GM20000 (cell line): ENCODE measurements around the gene MRPL39.

Experiments
- DNase-seq: peaks from one replicate; pipeline ENCODE4 v3.0.0; 2012; ENCODE audit warnings: low spot score
- TF ChIP-seq, protein P1 (sequence below): IDR thresholded peaks from 2 replicates; pipeline ENCODE4 v1.5.1; 2012; ENCODE audit warnings: mild to moderate bottlenecking, control low read depth; ENCODE audit errors: extremely low read depth, missing control alignments

The MRPL39 gene

DNA sequence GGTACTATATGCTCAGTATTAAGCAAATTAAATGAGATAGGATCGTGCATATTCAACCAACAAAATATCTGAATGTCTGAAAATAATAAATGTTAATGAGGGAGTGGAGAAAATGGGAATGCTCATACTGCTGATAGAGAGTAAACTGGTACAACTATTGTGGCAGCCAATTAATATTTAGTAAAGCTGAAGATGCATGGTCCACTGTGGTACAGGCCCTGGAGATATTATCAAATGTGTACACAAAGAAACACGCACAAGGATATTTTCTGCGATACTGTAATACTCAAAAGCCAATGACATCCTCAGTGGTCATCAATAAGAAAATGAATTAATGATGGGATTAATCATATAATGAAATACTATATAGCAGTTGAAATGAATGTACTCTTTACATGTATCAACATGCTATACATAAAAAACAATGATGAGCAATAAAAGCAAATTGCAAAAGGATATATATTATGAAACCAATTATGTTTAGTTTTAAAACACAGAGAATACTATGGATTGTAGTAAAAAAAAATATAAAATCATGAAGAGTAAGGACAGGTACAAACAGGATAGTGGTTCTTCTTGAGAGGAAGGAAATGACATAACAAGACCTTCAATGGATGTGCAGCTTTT lies 25.0 kb downstream of the MRPL39 start:
- TF ChIP-seq, protein P1, sequence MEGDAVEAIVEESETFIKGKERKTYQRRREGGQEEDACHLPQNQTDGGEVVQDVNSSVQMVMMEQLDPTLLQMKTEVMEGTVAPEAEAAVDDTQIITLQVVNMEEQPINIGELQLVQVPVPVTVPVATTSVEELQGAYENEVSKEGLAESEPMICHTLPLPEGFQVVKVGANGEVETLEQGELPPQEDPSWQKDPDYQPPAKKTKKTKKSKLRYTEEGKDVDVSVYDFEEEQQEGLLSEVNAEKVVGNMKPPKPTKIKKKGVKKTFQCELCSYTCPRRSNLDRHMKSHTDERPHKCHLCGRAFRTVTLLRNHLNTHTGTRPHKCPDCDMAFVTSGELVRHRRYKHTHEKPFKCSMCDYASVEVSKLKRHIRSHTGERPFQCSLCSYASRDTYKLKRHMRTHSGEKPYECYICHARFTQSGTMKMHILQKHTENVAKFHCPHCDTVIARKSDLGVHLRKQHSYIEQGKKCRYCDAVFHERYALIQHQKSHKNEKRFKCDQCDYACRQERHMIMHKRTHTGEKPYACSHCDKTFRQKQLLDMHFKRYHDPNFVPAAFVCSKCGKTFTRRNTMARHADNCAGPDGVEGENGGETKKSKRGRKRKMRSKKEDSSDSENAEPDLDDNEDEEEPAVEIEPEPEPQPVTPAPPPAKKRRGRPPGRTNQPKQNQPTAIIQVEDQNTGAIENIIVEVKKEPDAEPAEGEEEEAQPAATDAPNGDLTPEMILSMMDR, result no peak
- DNase-seq, result no peak

DNA sequence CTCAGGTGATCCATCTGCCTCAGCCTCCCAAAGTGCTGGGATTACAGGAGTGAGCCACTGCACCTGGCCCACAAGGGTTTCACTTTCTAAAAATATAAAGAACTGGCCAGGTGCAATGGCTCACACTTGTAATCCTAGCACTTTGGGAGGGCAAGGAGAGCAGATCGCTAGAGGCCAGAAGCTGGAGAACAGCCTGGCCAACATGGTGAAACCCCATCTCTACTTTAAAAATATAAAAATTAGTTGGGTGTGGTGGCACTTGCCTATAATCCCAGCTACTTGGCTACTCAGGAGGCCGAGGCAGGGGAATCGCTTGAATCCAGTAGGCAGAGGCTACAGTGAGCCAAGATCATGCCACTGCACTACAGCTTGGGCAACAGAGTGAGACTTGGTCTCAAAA lies 25.7 kb downstream of the MRPL39 start:
- TF ChIP-seq, protein P1, result no peak

DNA sequence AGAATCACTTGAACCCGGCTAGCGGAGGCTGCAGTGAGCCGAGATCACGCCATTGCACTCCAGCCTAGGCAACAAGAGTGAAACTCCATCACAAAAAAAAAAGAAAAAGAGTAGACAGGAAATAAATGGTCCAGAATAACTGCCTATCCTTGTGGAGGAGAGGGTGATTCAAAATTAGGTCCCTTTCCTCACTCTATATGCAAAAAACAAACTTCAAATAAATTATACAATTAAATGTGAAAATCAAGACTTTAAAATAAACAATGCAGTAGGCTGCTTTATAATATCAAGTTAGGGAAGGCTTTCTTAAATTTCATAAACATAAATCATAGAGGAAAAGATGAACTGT lies 26.4 kb downstream of the MRPL39 start:
- TF ChIP-seq, protein P1, result no peak
- DNase-seq, result no peak

More for the DNA sequence above, 25.7 kb downstream of the MRPL39 start:
- DNase-seq, result no peak

DNA sequence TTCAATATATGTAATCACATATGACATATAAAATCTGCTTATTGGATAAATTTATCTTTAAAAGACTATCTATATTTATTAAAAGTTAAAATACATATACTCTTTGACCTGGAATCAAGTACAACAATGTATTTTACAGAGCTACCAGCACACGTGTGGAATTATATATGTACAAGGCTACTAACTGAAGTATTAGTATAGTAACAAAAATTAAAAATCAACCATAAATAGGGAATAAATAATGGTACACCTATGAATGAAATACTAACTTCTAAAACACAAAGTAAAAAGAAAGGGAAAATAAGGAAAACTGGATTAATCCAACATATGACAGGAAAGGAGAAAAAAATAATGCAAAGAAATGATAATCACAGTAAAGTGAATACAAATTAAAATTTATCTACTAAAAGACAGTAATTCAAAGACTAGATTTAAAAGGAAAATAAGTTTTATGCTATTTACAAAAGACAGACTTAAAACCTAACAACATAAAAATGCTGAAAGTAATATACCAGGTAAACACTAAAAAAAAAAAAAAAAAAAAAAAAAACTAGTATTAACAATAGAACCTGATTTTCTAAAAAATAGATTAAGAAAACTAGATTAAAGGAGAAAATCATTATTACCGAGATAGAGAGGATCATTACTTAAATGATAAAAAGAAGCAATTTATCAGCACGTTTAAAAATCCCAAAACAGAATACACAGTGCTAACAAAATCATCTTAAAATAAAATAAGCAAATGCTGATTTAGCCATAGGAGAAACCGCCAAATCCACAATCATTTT lies 27.9 kb downstream of the MRPL39 start:
- DNase-seq, result no peak
- TF ChIP-seq, protein P1, result no peak

DNA sequence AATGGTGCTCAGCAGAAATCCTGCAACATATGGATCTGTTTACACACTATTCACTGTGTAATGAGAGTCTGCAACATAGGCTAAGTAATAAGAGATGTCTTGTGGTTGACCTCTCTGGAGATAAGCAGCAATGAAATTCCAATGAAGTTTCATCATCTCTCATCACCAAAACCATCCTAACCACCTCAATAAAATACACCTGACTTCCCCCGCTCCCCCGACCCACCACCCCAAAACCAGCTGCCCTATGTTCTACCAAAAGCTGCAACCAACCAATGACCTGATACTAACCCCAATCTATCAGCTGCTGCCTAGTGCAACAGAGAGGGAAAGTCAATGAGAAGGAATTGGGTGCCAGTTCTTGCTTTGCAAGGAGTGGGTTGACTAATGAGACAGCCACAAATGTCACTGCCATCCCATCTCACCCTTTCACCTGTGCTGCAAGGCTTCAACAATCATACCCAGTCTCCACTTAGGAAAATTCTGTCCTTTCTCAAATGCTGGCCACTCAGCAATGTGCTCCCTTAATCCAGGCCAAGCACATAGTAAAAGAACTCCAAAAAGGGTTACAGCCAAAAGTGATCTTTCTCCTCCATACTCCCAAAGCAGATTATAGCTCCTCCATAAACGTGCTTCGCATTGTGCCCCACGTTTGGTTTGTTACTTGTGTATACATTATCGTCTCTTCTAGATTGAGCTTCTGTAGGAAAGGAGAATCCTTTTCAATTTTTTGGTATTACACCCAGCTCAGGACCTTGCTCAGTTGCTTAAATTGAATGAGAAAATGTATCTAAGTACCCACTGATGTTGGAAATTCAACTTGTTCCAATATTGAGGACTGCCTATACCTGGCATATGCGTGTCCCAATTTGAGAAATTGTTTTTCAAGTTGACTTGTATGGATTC lies 29.0 kb downstream of the MRPL39 start:
- DNase-seq, result no peak

DNA sequence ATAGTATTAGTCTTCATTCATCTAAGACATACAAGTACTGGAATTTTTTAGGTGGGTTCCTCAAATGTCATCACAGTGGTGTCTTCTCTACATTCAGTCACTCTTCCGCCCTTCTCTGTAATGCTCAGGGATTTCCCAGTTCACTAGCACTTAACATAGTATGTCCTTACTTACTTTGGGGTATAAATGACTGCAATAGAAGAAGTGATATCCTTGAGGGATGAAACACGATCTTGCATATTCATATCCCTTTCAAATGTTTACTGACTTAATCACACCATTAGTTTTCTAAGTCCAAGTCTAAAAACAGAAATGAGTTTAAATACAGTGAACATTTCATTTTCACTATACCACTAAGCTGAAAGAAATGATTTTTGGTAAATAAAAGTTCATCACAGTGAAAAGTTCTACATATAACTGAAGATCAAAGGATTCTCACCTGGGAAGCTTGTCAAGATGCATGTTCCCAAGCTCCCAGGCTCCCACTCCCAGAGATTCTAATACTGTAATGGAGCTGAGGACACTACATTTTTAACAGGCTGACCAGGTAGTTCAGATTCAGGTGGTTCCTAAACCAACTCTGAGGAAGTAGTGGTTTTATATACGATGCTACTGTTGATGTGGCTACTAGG lies 29.7 kb downstream of the MRPL39 start:
- TF ChIP-seq, protein P1, result no peak
- no peak for DNase-seq

More for the DNA sequence above, 29.0 kb downstream of the MRPL39 start:
- TF ChIP-seq, protein P1, result no peak
